GM12892 (cell line): Measurements from ENCODE around the gene MPPED1.

Experiments
- DNase-seq: peaks from one replicate; pipeline ENCODE4 v3.0.0; 2011; ENCODE audit not compliant: insufficient read length
- FAIRE-seq: peaks from 2 replicates; lab custom pipeline; 2011; peaks lifted over from hg19 to GRCh38; lab: Jason Lieb, UNC
- POLR2A ChIP-seq: IDR thresholded peaks from 2 replicates; pipeline ENCODE4 v1.6.1; 2011; ENCODE audit warnings: low read depth, low read length, control low read depth
- POLR2AphosphoS5 ChIP-seq: IDR thresholded peaks from 2 replicates; pipeline ENCODE4 v1.6.1; 2011; ENCODE audit warnings: low read depth, low read length, control low read depth
- TAF1 ChIP-seq: IDR thresholded peaks from 2 replicates; pipeline ENCODE4 v1.6.1; 2011; ENCODE audit warnings: low read depth, mild to moderate bottlenecking, control low read depth, low read length, borderline replicate concordance

MPPED1 gene

GRCh38 chr22:43384863-43385262 is 27.0 kb upstream of the MPPED1 start:
- no peak for DNase-seq
- FAIRE-seq: no peak
- TF ChIP-seq TAF1: no peak
- no peak for TF ChIP-seq POLR2A
- no peak for TF ChIP-seq POLR2AphosphoS5

GRCh38 chr22:43385770-43386641 is 25.8 kb upstream of the MPPED1 start:
- DNase-seq: peak; percentile 76
- TF ChIP-seq POLR2A: no peak
- no peak for TF ChIP-seq TAF1
- TF ChIP-seq POLR2AphosphoS5: no peak
- FAIRE-seq: peak; percentile 92

DNA sequence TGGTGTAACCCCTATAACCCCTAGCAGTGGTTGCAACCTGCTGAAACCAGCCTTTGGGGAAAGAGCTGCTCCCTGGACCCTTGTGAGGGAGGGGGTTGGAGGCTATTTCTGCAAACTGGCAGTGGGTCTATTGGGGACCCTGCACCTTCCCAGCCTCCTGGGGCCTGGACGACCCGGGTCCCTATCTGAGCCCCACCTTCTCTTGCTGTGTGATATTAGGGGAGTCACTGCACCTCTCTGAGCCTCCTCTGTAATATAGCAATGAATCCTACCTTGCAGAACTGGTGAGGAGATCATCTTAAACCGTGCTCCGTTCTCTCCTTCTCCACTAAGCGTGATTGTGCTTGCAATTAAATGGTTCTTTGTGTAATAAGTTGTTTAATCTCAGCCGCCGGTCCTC is 24.0 kb upstream of the MPPED1 start:
- TF ChIP-seq POLR2A (no peak), POLR2AphosphoS5 (no peak), TAF1 (no peak)
- FAIRE-seq (no peak), DNase-seq (no peak)

GRCh38 chr22:43388420-43388851 is 23.4 kb upstream of the MPPED1 start:
- TF ChIP-seq POLR2A: no peak
- FAIRE-seq (peak; percentile 91), DNase-seq (peak; percentile 84)

GRCh38 chr22:43389227-43389836 is 22.5 kb upstream of the MPPED1 start:
- no peak for TF ChIP-seq TAF1
- no peak for TF ChIP-seq POLR2AphosphoS5
- no peak for TF ChIP-seq POLR2A
- DNase-seq (no peak), FAIRE-seq (no peak)

- DNase-seq (no peak), FAIRE-seq (no peak)
- TF ChIP-seq POLR2AphosphoS5 (no peak), POLR2A (no peak), TAF1 (no peak)
These were observed 21.6 kb upstream of the MPPED1 start for GRCh38 chr22:43390166-43390565.

- no peak for DNase-seq
- TF ChIP-seq TAF1 (no peak), POLR2AphosphoS5 (no peak), POLR2A (no peak)
- FAIRE-seq: no peak
These were observed 20.9 kb upstream of the MPPED1 start for GRCh38 chr22:43390872-43391271.

DNA sequence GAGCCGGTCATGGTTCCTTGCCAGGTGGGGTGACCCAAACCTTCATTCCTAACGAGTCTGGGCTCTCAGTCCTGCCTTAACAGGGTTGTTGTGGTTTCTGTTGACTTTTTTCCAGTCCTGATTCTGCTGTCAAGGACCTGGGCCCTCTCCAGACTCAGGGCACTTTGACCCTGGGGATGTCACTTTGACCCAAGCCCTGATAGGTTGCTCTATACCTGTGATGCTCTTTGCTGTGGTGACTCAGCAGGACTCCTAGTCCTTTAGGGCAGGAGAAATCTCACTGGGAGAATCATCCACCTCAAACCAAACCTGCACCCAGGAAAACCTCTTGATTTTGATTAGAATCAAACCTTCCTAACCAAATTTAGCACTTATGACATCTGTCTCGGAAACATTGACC is 20.5 kb upstream of the MPPED1 start:
- TF ChIP-seq POLR2AphosphoS5 (no peak), TAF1 (no peak), POLR2A (no peak)

GRCh38 chr22:43392385-43392989 is 19.3 kb upstream of the MPPED1 start:
- DNase-seq: no peak
- TF ChIP-seq TAF1 (no peak), POLR2AphosphoS5 (no peak), POLR2A (no peak)
- FAIRE-seq: no peak

More for the DNA sequence above, 20.5 kb upstream of the MPPED1 start:
- DNase-seq (no peak), FAIRE-seq (no peak)

- TF ChIP-seq POLR2A: no peak
- no peak for TF ChIP-seq POLR2AphosphoS5
- TF ChIP-seq TAF1: no peak
- FAIRE-seq: no peak
- no peak for DNase-seq
These were observed 18.5 kb upstream of the MPPED1 start for GRCh38 chr22:43393132-43393843.

DNA sequence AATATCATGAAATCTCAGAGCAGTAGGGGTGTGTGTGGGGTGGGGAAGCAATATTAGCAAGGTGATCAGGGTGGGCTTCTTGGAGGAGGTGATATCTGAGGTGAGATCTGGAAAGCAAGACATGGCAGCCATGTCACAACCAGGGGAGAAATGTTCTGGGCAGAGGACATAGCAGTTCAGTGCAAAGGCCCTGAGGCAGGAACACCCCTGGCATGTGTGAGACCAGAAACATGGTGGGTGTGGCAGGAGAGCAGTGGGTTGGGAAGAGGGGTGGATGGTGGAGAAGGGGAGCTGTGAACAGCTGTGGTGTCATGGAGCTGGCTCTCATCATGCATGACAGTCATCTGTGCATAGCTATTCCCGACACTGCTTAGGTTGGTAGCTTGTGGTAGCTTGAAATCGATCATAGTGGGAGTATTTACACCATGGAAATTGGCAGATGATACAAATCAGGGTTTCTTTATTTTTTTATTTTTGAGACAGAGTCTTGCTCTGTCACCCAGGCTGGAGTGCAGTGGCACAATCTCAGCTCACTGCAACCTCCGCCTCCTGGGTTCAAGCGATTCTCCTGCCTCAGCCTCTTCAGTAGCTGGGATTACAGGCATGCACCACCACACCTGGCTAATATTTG is 17.9 kb upstream of the MPPED1 start:
- no peak for DNase-seq
- TF ChIP-seq TAF1 (no peak), POLR2A (no peak), POLR2AphosphoS5 (no peak)
- no peak for FAIRE-seq
